Measurements from ENCODE around the gene LETM1.

Gene LETM1

GRCh38 chr4:1900087-1900433, 44.1 kb upstream of the LETM1 start:
- H3K4me3 ChIP-seq (ENCODE audit: control insufficient read depth in 1 of 7, extremely low read depth in 1 of 7, insufficient read depth in 4 of 7, low read depth in 2 of 7, low read length in 6 of 7): no peak overlapping the region
- no peaks in the 10 kb centered on the region for H3K9me3 ChIP-seq (ENCODE audit: control extremely low read depth in 1 of 5, control insufficient read depth in 4 of 5, insufficient read depth in 2 of 5, low read depth in 1 of 5, low read length in 4 of 5)
- no peak for DNase-seq
- H3K27me3 ChIP-seq (replicated peaks in 2 of 5; ENCODE audit: control insufficient read depth in 4 of 5, insufficient read depth in 5 of 5, low read length in 4 of 5): no peaks in the 10 kb centered on the region
- POLR2A ChIA-PET: no interaction called here
- peaks cover 5 to 53% (median 28%) of the 10 kb centered on the region in 4 experiments for H3K36me3 ChIP-seq (ENCODE audit: control insufficient read depth in 4 of 4, insufficient read depth in 4 of 4, low read length in 3 of 4)
- H3K4me1 ChIP-seq (ENCODE audit: control extremely low read depth in 1 of 4, control insufficient read depth in 4 of 4, insufficient read depth in 4 of 4, low read length in 3 of 4): peaks cover 0 to 3% (median 3%) of the 10 kb centered on the region in 4 experiments
- H3K27ac ChIP-seq (ENCODE audit: insufficient read depth in 1 of 2, low read depth in 1 of 2, low read length in 2 of 2, poor library complexity in 1 of 2, severe bottlenecking in 2 of 2): no peak overlapping the region
- CTCF ChIA-PET: interaction anchor here (0.9 to 9.0 kb wide), 35 partner anchors 9 to 207 kb away, joined by 3 to 89 read pairs (median 6); partner anchors contain the start of genes LETM1 and NSD2

GRCh38 chr4:1899149-1900086, 43.5 kb upstream of the LETM1 start:
- Histone ChIP-seq H3K36me3 (ENCODE audit: control insufficient read depth in 4 of 4, insufficient read depth in 4 of 4, low read length in 3 of 4) (peaks cover 4 to 48% (median 26%) of the 10 kb centered on the region in 4 experiments), H3K4me3 (ENCODE audit: control insufficient read depth in 1 of 7, extremely low read depth in 1 of 7, insufficient read depth in 4 of 7, low read depth in 2 of 7, low read length in 6 of 7) (peak overlapping the region in 2 of 7 experiments; percentile 23 to 42), H3K27ac (ENCODE audit: insufficient read depth in 1 of 2, low read depth in 1 of 2, low read length in 2 of 2, poor library complexity in 1 of 2, severe bottlenecking in 2 of 2) (no peak overlapping the region), H3K4me1 (ENCODE audit: control extremely low read depth in 1 of 4, control insufficient read depth in 4 of 4, insufficient read depth in 4 of 4, low read length in 3 of 4) (peaks cover 0 to 3% (median 3%) of the 10 kb centered on the region in 4 experiments), H3K27me3 (replicated peaks in 2 of 5; ENCODE audit: control insufficient read depth in 4 of 5, insufficient read depth in 5 of 5, low read length in 4 of 5) (no peaks in the 10 kb centered on the region), H3K9me3 (ENCODE audit: control extremely low read depth in 1 of 5, control insufficient read depth in 4 of 5, insufficient read depth in 2 of 5, low read depth in 1 of 5, low read length in 4 of 5) (no peaks in the 10 kb centered on the region)
- POLR2A ChIA-PET: no interaction called here
- DNase-seq: peak; percentile 75 to 87 (median 86)
- CTCF ChIA-PET: interaction anchor here (0.7 to 9.0 kb wide), 46 partner anchors 9 to 206 kb away, joined by 3 to 89 read pairs (median 5); partner anchors contain the start of genes LETM1 and NSD2
- 32% methylated on average over 13 of the region's 15 CpGs for WGBS (ENCODE audit: insufficient coverage)

- Histone ChIP-seq H3K27me3 (replicated peaks in 2 of 5; ENCODE audit: control insufficient read depth in 4 of 5, insufficient read depth in 5 of 5, low read length in 4 of 5) (no peaks in the 10 kb centered on the region), H3K36me3 (ENCODE audit: control insufficient read depth in 4 of 4, insufficient read depth in 4 of 4, low read length in 3 of 4) (peaks cover 2 to 44% (median 21%) of the 10 kb centered on the region in 4 experiments), H3K4me1 (ENCODE audit: control extremely low read depth in 1 of 4, control insufficient read depth in 4 of 4, insufficient read depth in 4 of 4, low read length in 3 of 4) (peaks cover 0 to 3% (median 3%) of the 10 kb centered on the region in 4 experiments), H3K9me3 (ENCODE audit: control extremely low read depth in 1 of 5, control insufficient read depth in 4 of 5, insufficient read depth in 2 of 5, low read depth in 1 of 5, low read length in 4 of 5) (no peaks in the 10 kb centered on the region), H3K27ac (ENCODE audit: insufficient read depth in 1 of 2, low read depth in 1 of 2, low read length in 2 of 2, poor library complexity in 1 of 2, severe bottlenecking in 2 of 2) (no peak overlapping the region), H3K4me3 (ENCODE audit: control insufficient read depth in 1 of 7, extremely low read depth in 1 of 7, insufficient read depth in 4 of 7, low read depth in 2 of 7, low read length in 6 of 7) (no peak overlapping the region)
- ChIA-PET CTCF (interaction anchor here (0.7 to 9.0 kb wide), 30 partner anchors 10 to 206 kb away, joined by 3 to 89 read pairs (median 7); partner anchors contain the start of genes LETM1 and NSD2), POLR2A (no interaction called here)
- peak in 1 of 3 donors; percentile 28 for DNase-seq
- WGBS (ENCODE audit: insufficient coverage): 100% methylated on average over 1 of the region's 1 CpG
These were observed 42.7 kb upstream of the LETM1 start for GRCh38 chr4:1898681-1899080.

GRCh38 chr4:1898007-1898406, 42.1 kb upstream of the LETM1 start:
- Histone ChIP-seq H3K27ac (ENCODE audit: insufficient read depth in 1 of 2, low read depth in 1 of 2, low read length in 2 of 2, poor library complexity in 1 of 2, severe bottlenecking in 2 of 2) (no peak overlapping the region), H3K4me3 (ENCODE audit: control insufficient read depth in 1 of 7, extremely low read depth in 1 of 7, insufficient read depth in 4 of 7, low read depth in 2 of 7, low read length in 6 of 7) (no peak overlapping the region), H3K27me3 (replicated peaks in 2 of 5; ENCODE audit: control insufficient read depth in 4 of 5, insufficient read depth in 5 of 5, low read length in 4 of 5) (no peaks in the 10 kb centered on the region), H3K4me1 (ENCODE audit: control extremely low read depth in 1 of 4, control insufficient read depth in 4 of 4, insufficient read depth in 4 of 4, low read length in 3 of 4) (peaks cover 0 to 3% (median 3%) of the 10 kb centered on the region in 4 experiments), H3K9me3 (ENCODE audit: control extremely low read depth in 1 of 5, control insufficient read depth in 4 of 5, insufficient read depth in 2 of 5, low read depth in 1 of 5, low read length in 4 of 5) (no peaks in the 10 kb centered on the region), H3K36me3 (ENCODE audit: control insufficient read depth in 4 of 4, insufficient read depth in 4 of 4, low read length in 3 of 4) (peaks cover under 1 to 41% (median 16%) of the 10 kb centered on the region in 4 experiments)
- CTCF ChIA-PET: interaction anchor here (1.0 to 9.0 kb wide), 13 partner anchors 11 to 152 kb away, joined by 3 to 89 read pairs (median 9); no protein-coding TSS in a partner anchor
- DNase-seq: no peak
- WGBS (ENCODE audit: insufficient coverage): 97% methylated on average over 6 of the region's 6 CpGs
- POLR2A ChIA-PET: no interaction called here

GRCh38 chr4:1896658-1896991, 40.7 kb upstream of the LETM1 start:
- Histone ChIP-seq H3K9me3 (ENCODE audit: control extremely low read depth in 1 of 5, control insufficient read depth in 4 of 5, insufficient read depth in 2 of 5, low read depth in 1 of 5, low read length in 4 of 5) (no peaks in the 10 kb centered on the region), H3K4me1 (ENCODE audit: control extremely low read depth in 1 of 4, control insufficient read depth in 4 of 4, insufficient read depth in 4 of 4, low read length in 3 of 4) (peaks cover 0 to 3% (median 3%) of the 10 kb centered on the region in 4 experiments), H3K36me3 (ENCODE audit: control insufficient read depth in 4 of 4, insufficient read depth in 4 of 4, low read length in 3 of 4) (peaks cover 0 to 34% (median 11%) of the 10 kb centered on the region in 4 experiments), H3K27me3 (replicated peaks in 2 of 5; ENCODE audit: control insufficient read depth in 4 of 5, insufficient read depth in 5 of 5, low read length in 4 of 5) (no peaks in the 10 kb centered on the region), H3K27ac (ENCODE audit: insufficient read depth in 1 of 2, low read depth in 1 of 2, low read length in 2 of 2, poor library complexity in 1 of 2, severe bottlenecking in 2 of 2) (no peak overlapping the region), H3K4me3 (ENCODE audit: control insufficient read depth in 1 of 7, extremely low read depth in 1 of 7, insufficient read depth in 4 of 7, low read depth in 2 of 7, low read length in 6 of 7) (no peak overlapping the region)
- 100% methylated on average over 6 of the region's 6 CpGs for WGBS (ENCODE audit: insufficient coverage)
- POLR2A ChIA-PET: interaction anchor here (1.0 kb wide), 1 partner anchor 14 kb away, joined by 3 read pairs; no protein-coding TSS in a partner anchor
- DNase-seq: no peak
- CTCF ChIA-PET: interaction anchor here (1.0 to 9.0 kb wide), 4 partner anchors 11 to 65 kb away, joined by 3 to 89 read pairs (median 38); no protein-coding TSS in a partner anchor

GRCh38 chr4:1895971-1896657, 40.2 kb upstream of the LETM1 start:
- Histone ChIP-seq H3K27me3 (replicated peaks in 2 of 5; ENCODE audit: control insufficient read depth in 4 of 5, insufficient read depth in 5 of 5, low read length in 4 of 5) (no peaks in the 10 kb centered on the region), H3K4me3 (ENCODE audit: control insufficient read depth in 1 of 7, extremely low read depth in 1 of 7, insufficient read depth in 4 of 7, low read depth in 2 of 7, low read length in 6 of 7) (no peak overlapping the region), H3K36me3 (ENCODE audit: control insufficient read depth in 4 of 4, insufficient read depth in 4 of 4, low read length in 3 of 4) (peaks cover 0 to 28% (median 7%) of the 10 kb centered on the region in 4 experiments), H3K27ac (ENCODE audit: insufficient read depth in 1 of 2, low read depth in 1 of 2, low read length in 2 of 2, poor library complexity in 1 of 2, severe bottlenecking in 2 of 2) (no peak overlapping the region), H3K4me1 (ENCODE audit: control extremely low read depth in 1 of 4, control insufficient read depth in 4 of 4, insufficient read depth in 4 of 4, low read length in 3 of 4) (peaks cover 0 to 3% (median 3%) of the 10 kb centered on the region in 4 experiments), H3K9me3 (ENCODE audit: control extremely low read depth in 1 of 5, control insufficient read depth in 4 of 5, insufficient read depth in 2 of 5, low read depth in 1 of 5, low read length in 4 of 5) (no peaks in the 10 kb centered on the region)
- CTCF ChIA-PET: interaction anchor here (0.6 to 9.0 kb wide), 3 partner anchors 12 to 148 kb away, joined by 3 to 68 read pairs (median 9); no protein-coding TSS in a partner anchor
- 97% methylated on average over 8 of the region's 8 CpGs for WGBS (ENCODE audit: insufficient coverage)
- POLR2A ChIA-PET: interaction anchor here (1.0 kb wide), 1 partner anchor 13 kb away, joined by 3 read pairs; no protein-coding TSS in a partner anchor
- no peak for DNase-seq

Measured in common myeloid progenitor, CD34-positive (primary cell).